ENCODE results near the gene NSUN6. TPM values are rescaled to one million over a fixed set of nuclear protein-coding genes. Genes with fewer than 3 reads are reported as not detected.

NSUN6 gene
- total RNA-seq (2022; extraction: Qiagen RNA extraction; ENCODE audit: low read depth): 3.6 to 5.1 TPM (median 4.0 TPM) in 5 replicates

GRCh38 chr10:18651324-18652007 lies at the start of gene NSUN6:
Gene NSUN6, minus strand, starts transcription at chr10:18651587. Its CDS starts 384 bp downstream, at chr10:18651203.

GRCh38 chr10:18659125-18659818 lies 7.9 kb upstream of the NSUN6 start, which contains the start of gene ARL5B:
Gene ARL5B, plus strand, starts transcription at chr10:18659431. Its CDS starts 207 bp downstream, at chr10:18659638.

Other genes with a start within 250 kb of the NSUN6 start
- gene ARL5B, start 7.8 kb upstream of the NSUN6 start, total RNA-seq (2022; extraction: Qiagen RNA extraction; ENCODE audit: low read depth): 2.6 to 9.5 TPM (median 8.1 TPM) in 5 replicates

All from A549 treated with ZK216348 at 1 μM for 4 hours (cell line).